Kidney epithelial cell (primary cell): ENCODE measurements around the gene SMAD6. TPM values are rescaled to one million over a fixed set of nuclear protein-coding genes. Genes with fewer than 3 reads are reported as not detected.

ENCODE experiments used
- DNase-seq: peaks from one replicate; pipeline ENCODE4 v3.0.0-alpha.2; 2010; ENCODE audit warnings: low read depth
- H3K27me3 ChIP-seq: 2 replicates; pipeline ENCODE4 v1.6.0; 2011; ENCODE audit warnings: low read length; ENCODE audit not compliant: control insufficient read depth, insufficient read depth
- H3K36me3 ChIP-seq: 2 replicates; pipeline ENCODE4 v1.5.1; 2011; ENCODE audit warnings: low read length; ENCODE audit not compliant: control insufficient read depth, insufficient read depth
- H3K4me3 ChIP-seq: 2 replicates; pipeline ENCODE4 v1.5.1; 2011; ENCODE audit warnings: low read depth, mild to moderate bottlenecking, control low read depth, low read length
- total RNA-seq: library from RNA; depleted of rRNA; stranded (reverse); fragments of >200 nt; gene quantifications from 2 replicates; pipeline ENCODE4 v1.2.3, GENCODE V29; 2015
- TF ChIP-seq, protein P1 (sequence below): IDR thresholded peaks from 2 replicates; pipeline ENCODE4 v1.5.1; 2011; ENCODE audit warnings: mild to moderate bottlenecking, moderate library complexity, low read length, control low read depth, inconsistent platforms; ENCODE audit not compliant: insufficient read depth, poor library complexity, severe bottlenecking

The SMAD6 gene
- total RNA-seq, 1 donor from 2014 or later, result 8.3 TPM

DNA sequence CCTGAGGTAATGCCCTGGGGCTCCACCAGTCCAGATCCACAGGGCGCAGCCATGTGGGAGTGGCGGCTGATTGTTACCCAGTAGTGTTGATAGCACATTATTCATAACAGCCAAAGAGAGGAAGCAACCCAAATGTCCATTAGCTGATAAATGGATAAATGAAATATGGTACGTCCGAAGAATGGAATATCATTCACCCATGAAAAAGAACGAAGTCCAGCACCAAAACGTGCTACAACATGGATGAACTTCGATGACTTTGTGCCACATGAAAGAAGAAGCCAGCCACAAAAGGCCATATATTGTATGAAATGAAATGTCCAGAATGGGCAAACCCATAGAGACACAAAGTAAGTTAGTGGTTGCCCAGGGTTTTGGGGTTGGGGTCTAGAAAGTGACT, 6.4 kb downstream of the SMAD6 start:
- no peak overlapping the region for H3K4me3 ChIP-seq
- TF ChIP-seq, protein P1, sequence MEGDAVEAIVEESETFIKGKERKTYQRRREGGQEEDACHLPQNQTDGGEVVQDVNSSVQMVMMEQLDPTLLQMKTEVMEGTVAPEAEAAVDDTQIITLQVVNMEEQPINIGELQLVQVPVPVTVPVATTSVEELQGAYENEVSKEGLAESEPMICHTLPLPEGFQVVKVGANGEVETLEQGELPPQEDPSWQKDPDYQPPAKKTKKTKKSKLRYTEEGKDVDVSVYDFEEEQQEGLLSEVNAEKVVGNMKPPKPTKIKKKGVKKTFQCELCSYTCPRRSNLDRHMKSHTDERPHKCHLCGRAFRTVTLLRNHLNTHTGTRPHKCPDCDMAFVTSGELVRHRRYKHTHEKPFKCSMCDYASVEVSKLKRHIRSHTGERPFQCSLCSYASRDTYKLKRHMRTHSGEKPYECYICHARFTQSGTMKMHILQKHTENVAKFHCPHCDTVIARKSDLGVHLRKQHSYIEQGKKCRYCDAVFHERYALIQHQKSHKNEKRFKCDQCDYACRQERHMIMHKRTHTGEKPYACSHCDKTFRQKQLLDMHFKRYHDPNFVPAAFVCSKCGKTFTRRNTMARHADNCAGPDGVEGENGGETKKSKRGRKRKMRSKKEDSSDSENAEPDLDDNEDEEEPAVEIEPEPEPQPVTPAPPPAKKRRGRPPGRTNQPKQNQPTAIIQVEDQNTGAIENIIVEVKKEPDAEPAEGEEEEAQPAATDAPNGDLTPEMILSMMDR, result no peak
- DNase-seq, result no peak
- H3K27me3 ChIP-seq, result no peaks in the 10 kb centered on the region
- no peaks in the 10 kb centered on the region for H3K36me3 ChIP-seq

DNA sequence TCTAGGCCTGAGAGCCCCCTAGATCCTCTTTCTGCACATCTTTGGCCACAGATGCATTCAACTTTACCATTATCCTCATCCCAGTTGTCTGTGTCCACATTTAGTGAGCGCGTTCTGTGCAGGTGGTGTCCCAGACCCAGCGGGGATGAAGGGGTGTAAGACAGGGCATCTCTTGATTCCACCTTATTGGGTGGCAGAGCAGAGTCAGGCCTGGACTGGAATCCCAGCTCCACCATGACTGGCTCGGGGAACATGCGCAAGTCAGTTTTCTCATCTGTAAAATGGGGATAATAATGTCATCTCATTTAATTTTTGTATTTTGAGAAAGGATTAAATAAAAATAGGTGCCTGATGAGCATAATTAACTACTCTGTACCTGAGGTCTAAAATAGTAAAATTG, 7.8 kb downstream of the SMAD6 start:
- no peak for DNase-seq
- Histone ChIP-seq H3K4me3 (no peak overlapping the region), H3K27me3 (no peaks in the 10 kb centered on the region), H3K36me3 (no peaks in the 10 kb centered on the region)
- TF ChIP-seq, protein P1, result no peak

DNA sequence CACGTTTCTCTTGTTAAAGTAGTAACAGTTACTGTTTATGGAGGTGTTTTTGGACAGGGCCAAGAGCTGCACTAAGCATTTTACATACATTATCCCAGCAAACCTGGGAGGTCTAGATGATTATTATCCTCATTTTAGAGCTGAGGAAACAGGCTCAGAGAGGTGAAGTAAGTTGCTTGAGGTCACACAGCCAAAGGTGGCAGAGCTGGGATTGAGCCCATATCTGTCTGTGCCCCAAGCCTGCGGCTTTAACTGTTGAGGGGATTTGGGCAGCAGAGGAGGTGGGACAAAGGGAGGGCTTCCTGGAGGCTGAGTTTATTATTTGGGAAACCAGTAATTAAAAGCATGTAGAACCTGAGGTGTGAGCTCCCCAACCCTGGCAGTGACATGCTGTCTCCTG, 9.2 kb downstream of the SMAD6 start:
- DNase-seq, result no peak

DNA sequence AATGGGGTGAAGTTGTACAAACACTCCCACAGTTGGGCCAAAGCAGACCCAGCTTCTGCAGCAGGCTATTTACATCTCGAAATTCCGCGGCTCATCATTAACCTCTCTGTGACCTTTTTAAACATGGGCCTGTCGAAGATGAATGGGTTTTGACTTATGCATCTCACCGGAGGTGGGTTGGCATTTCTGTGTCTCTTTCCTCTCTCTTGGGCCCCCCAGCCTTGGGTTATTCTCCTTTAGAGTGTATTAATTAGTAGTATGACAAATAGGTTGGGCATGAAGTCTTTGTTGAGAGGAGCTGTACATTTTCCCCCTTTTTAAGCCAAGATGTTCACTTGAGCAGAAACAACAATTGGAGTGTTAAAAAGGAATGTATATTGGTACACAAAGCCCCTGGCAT, 9.8 kb downstream of the SMAD6 start:
- TF ChIP-seq, protein P1, result no peak
- DNase-seq, result no peak
- H3K36me3 ChIP-seq, result no peaks in the 10 kb centered on the region
- H3K4me3 ChIP-seq, result no peak overlapping the region
- no peaks in the 10 kb centered on the region for H3K27me3 ChIP-seq

More for the DNA sequence above, 9.2 kb downstream of the SMAD6 start:
- no peak overlapping the region for H3K4me3 ChIP-seq
- TF ChIP-seq, protein P1, result no peak
- H3K36me3 ChIP-seq, result no peaks in the 10 kb centered on the region
- H3K27me3 ChIP-seq, result no peaks in the 10 kb centered on the region

DNA sequence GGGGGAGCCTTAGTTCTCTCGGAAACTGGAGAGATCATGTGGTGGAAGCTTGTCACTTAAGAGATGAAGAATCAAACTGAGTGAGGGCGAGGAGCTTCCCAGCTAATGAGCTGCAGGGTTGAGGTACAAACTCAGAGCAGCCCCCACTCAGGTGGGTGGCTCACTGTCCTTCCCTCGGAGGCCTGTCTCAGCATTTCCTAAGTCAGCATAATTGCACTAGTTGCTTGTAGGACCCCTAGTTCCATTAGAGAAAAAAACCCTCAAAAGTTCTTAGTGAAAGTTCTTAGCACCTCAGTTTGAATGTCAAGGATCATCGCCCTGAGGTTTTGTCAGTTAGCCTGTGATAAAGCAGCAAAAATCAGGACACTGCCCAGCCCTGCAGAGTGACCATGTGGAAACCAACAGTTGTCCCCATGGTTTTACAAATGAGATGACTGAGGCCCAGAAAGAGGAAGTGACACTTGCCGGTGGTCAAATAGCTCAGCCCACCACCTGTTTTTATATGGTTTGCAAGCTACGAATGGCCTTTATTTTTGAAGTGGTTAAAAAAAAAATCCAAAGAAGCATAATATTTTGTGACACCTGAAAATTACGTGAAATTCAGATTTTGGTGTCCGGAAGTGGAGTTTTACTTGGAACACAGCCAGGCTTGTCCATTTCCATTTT, 11.9 kb downstream of the SMAD6 start:
- TF ChIP-seq, protein P1, result no peak
- DNase-seq, result no peak
- H3K4me3 ChIP-seq, result no peak overlapping the region
- no peaks in the 10 kb centered on the region for H3K27me3 ChIP-seq
- H3K36me3 ChIP-seq, result no peaks in the 10 kb centered on the region

DNA sequence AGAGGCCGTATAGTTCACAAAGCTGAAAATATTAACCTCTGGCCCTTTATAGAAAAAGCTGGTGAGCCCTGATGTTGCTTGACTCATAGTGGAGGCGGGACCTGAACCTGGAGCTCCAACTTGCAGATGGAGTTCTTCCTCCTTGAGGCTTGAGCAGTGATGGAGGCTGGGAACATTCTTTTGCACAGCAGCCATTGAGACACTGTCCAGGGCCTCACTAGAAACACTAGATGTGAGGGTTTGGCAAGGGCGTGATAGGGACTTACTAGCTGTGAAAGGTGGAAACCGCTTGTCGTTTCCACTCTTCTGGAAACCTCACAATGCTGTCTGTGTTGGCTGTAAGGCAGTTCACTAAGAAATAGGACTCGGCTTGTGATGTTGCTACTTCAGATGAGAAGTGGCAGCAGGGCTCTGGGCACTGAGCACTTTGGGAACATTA, 12.5 kb downstream of the SMAD6 start:
- Histone ChIP-seq H3K36me3 (no peaks in the 10 kb centered on the region), H3K27me3 (no peaks in the 10 kb centered on the region), H3K4me3 (no peak overlapping the region)
- DNase-seq, result no peak
- TF ChIP-seq, protein P1, result no peak
